Sciatic nerve (tissue), 2 donors: ENCODE measurements around the gene SEPTIN10. TPM values are rescaled to one million over a fixed set of nuclear protein-coding genes. Genes with fewer than 3 reads are reported as not detected.

Experiments used
- ATAC-seq: fragments of 200-7000 bp; cut with Tn5 transposase; one replicate; pipeline ENCODE4 v1.9.1; 2020; ENCODE audit warnings: mild to moderate bottlenecking, moderate library complexity
- DNase-seq: peaks from one replicate; pipeline ENCODE4 v3.0.0-alpha.2; 2020; ENCODE audit warnings: low spot score
- intact Hi-C: fragments of 100-400 bp; cut with DNase I; formaldehyde crosslinking; loops from one replicate; pipeline ENCODE4 v1.14.2; 2022
- total RNA-seq: library from RNA; stranded (reverse); fragmentation: NEBNext Ultra II Directional; extraction: Animal tissue kit (Norgen Biotek cat#: 25700); gene quantifications from one replicate; pipeline ENCODE4 v1.2.1, GENCODE V29; 2021
- donor health status: DM: no; HTN: no; CAD: no.
- donor health status: DM: no; HTN: no; CAD: no.

Gene SEPTIN10
- total RNA-seq, 1 donor from 2014 or later: 135 TPM

GRCh38 chr2:109530712-109531111 lies 83.1 kb downstream of the SEPTIN10 start:
- intact Hi-C loops: no loop called here
- ATAC-seq (no peak), DNase-seq (peak; percentile 40)

- intact Hi-C loops: no loop called here
- peak; percentile 80 for ATAC-seq
- DNase-seq: peak; percentile 59
These were observed 84.0 kb downstream of the SEPTIN10 start for GRCh38 chr2:109529532-109530449.

- DNase-seq (peak; percentile 51), ATAC-seq (peak; percentile 31)
- intact Hi-C loops: no loop called here
These were observed 84.8 kb downstream of the SEPTIN10 start for GRCh38 chr2:109528811-109529501.

- DNase-seq: peak; percentile 36
- intact Hi-C loops: no loop called here
- ATAC-seq: no peak
These were observed 85.7 kb downstream of the SEPTIN10 start for GRCh38 chr2:109527846-109528705.

- peak; percentile 41 for DNase-seq
- intact Hi-C loops: no loop called here
These were observed 86.7 kb downstream of the SEPTIN10 start for GRCh38 chr2:109527079-109527478.

GRCh38 chr2:109526442-109526970 lies 87.3 kb downstream of the SEPTIN10 start:
- DNase-seq (peak; percentile 51), ATAC-seq (no peak)
- intact Hi-C loops: no loop called here

More at GRCh38 chr2:109527079-109527478, 86.7 kb downstream of the SEPTIN10 start:
- no peak for ATAC-seq

- DNase-seq (no peak), ATAC-seq (no peak)
- intact Hi-C loops: no loop called here
These were observed 87.9 kb downstream of the SEPTIN10 start for GRCh38 chr2:109525836-109526235.

GRCh38 chr2:109523536-109524361 lies 90.0 kb downstream of the SEPTIN10 start:
- ATAC-seq (no peak), DNase-seq (no peak)
- intact Hi-C loops: no loop called here

GRCh38 chr2:109523121-109523520 lies 90.6 kb downstream of the SEPTIN10 start:
- no peak for DNase-seq
- intact Hi-C loops: no loop called here
- ATAC-seq: peak; percentile 25

GRCh38 chr2:109522063-109522374 lies 91.7 kb downstream of the SEPTIN10 start:
- DNase-seq (no peak), ATAC-seq (no peak)
- intact Hi-C loops: no loop called here

GRCh38 chr2:109521233-109522062 lies 92.3 kb downstream of the SEPTIN10 start:
- intact Hi-C loops: no loop called here
- ATAC-seq: no peak
- no peak for DNase-seq

GRCh38 chr2:109519513-109519912 lies 94.3 kb downstream of the SEPTIN10 start:
- DNase-seq (no peak), ATAC-seq (no peak)
- intact Hi-C loops: loop anchor here (2.0 to 10.0 kb wide), 2 partner anchors 25 to 395 kb away; partner anchors contain the start of gene SH3RF3

GRCh38 chr2:109517118-109517889 lies 96.5 kb downstream of the SEPTIN10 start:
- ATAC-seq (no peak), DNase-seq (no peak)
- intact Hi-C loops: loop anchor here (10.0 kb wide), 1 partner anchor 393 kb away; the partner anchor contains the start of gene SH3RF3

GRCh38 chr2:109516445-109517117 lies 97.2 kb downstream of the SEPTIN10 start:
- peak; percentile 26 for ATAC-seq
- intact Hi-C loops: loop anchor here (10.0 kb wide), 1 partner anchor 392 kb away; the partner anchor contains the start of gene SH3RF3
- no peak for DNase-seq

- DNase-seq (no peak), ATAC-seq (no peak)
- intact Hi-C loops: loop anchor here (10.0 kb wide), 1 partner anchor 390 kb away; the partner anchor contains the start of gene SH3RF3
These were observed 98.9 kb downstream of the SEPTIN10 start for GRCh38 chr2:109514857-109515256.
